HG02943 (cell line): ENCODE measurements around the gene MTIF2.
"Not testable (repeated sequence)": the region's sequence is repeated elsewhere in the genome, so short reads cannot be mapped to it uniquely, and the experiment has no call there.

Experiments used
- ATAC-seq: cut with Tn5 transposase; IDR thresholded peaks from one replicate; pipeline ENCODE4 v1.9.1; 2021; ENCODE audit warnings: mild to moderate bottlenecking, low read depth, moderate library complexity; ENCODE audit not compliant: unreplicated experiment

The MTIF2 gene

DNA sequence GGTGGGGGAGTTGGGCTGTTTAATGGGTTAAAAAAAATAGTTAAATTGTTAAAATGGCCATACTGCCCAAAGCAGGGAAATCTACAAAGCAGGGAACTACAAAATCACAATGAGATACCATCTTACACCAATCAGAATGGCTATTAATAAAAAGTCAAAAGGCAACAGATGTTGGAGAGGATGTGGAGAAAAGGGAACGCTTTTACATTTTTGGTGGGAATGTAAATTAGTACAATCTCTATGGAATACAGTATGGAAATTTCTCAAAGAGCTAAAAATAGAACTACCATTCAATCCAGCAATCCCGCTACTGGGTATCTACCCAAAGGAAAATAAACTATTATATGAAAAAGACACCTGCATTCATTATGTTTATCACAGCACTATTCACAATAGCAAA lies 64.1 kb downstream of the MTIF2 start:
- ATAC-seq: no peak

DNA sequence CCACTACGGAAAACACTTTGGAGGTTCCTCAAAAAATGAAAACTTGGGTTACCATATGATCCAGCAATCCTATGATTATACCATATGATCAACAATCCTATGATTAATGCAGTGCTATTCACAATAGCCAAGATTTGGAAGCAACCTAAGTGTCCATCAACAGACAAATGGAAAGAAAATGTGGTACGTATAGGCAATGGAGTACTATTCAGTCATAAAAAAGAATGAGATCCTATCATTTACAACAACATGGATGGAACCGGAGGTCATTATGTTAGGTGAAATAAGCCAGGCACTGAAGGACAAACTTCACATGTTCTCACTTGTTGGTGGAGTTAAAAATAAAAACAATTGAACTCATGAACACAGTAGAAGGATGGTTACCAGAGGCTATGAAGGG lies 64.5 kb downstream of the MTIF2 start:
- no peak for ATAC-seq

DNA sequence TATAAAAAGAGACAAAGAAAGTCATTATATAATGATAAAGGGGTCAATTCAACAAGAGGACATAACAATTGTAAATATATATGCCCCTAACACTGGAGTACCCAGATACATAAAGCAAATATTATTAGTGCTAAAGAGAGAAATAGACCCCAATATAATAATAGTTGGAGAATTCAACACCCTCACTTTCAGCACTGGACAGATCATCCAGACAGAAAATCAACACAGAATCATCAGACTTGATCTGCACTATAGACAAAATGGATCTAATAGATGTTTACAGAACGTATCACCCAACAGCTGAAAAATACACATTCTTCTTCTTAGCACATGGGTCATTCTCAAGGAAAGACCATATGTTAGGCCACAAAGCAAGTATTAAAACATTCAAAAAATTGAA lies 68.6 kb downstream of the MTIF2 start:
- ATAC-seq: no peak

DNA sequence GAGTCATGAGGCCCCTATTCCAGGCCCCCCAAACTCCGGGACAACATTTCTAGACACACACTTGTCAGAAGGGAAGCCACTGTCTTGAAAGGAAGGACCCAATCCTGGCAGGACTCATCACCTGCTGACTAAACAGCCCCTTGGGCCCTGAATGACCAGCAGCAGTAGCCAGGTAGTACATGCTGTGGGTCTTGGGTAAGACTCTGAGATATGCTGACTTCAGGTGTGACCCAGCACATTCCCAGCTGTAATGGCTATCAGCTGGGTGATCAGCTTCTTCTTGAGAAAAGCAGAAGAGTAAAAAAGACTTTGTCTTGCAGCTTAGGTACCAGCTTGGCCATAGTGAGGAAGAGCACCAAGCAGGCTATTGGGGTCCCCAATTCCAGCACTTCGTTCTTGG lies 72.5 kb downstream of the MTIF2 start:
- no peak for ATAC-seq

DNA sequence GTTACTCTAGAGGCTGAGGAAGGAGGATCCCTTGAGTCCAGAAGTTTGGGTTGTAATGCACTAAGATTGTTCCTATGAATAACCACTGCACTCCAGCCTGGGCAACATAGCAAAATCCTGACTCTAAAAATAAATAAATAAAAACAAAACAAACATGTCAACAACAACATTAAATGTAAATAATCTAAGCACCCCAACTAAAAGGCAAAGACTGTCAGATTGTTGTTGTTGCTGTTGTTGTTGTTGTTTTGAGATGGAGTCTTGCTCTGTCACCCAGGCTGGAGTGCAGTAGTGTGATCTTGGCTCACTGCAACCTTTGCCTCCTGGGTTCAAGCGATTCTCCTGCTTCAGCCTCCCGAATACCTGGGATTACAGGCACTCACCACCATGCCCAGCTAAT lies 77.1 kb downstream of the MTIF2 start:
- ATAC-seq: not testable (repeated sequence)

DNA sequence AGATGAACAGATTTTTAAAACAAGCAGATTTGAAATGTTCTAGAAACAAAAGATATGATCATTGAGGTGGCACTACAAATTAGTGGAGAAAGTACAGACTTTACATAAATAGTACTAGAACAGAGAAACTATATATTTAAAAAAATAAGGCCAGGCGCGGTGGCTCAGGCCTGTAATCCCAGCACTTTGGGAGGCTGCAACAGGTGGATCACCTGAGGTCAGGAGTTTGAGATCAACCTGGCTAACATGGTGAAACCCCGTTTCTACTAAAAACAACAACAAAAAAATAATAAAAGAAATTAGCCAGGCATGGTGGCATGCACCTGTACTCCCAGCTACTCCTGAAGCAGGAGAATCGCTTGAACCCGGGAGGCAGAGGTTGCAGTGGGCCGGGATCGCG lies 82.2 kb downstream of the MTIF2 start:
- ATAC-seq: not testable (repeated sequence)
